CD4-positive, alpha-beta T cell treated with Interleukin-15 for 4 hours (primary cell): ENCODE results near the gene AQR.

Experiments used
- DNase-seq: peaks from one replicate; pipeline ENCODE4 v3.0.0-alpha.2; 2020; ENCODE audit warnings: low spot score

Gene AQR

GRCh38 chr15:34869110-34869509 is 100.4 kb downstream of the AQR start:
- no peak for DNase-seq

- no peak for DNase-seq
These were observed 104.0 kb downstream of the AQR start for GRCh38 chr15:34865531-34865930.

- no peak for DNase-seq
These were observed 108.3 kb downstream of the AQR start for GRCh38 chr15:34861214-34861613.

DNA sequence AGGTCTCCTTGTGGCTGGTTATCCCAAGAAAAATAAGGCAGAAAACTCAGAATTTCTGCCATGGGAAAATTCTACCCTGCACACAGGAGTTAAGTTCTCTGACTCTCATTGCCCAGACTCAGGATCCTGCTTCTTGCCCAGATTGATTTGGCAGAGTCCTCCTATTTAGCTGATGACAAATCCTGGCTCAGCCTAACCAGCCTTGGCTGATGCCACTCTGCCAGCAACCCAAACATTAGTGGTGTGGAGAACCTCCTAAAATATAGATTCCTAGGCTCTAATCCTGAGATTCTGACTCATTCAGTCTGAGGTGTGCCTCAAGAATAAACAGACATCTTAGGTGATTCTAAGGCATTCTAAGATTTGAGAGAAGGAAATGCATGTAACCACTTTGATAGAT is 113.6 kb downstream of the AQR start:
- no peak for DNase-seq

GRCh38 chr15:34855413-34855812 is 114.1 kb downstream of the AQR start:
- no peak for DNase-seq

DNA sequence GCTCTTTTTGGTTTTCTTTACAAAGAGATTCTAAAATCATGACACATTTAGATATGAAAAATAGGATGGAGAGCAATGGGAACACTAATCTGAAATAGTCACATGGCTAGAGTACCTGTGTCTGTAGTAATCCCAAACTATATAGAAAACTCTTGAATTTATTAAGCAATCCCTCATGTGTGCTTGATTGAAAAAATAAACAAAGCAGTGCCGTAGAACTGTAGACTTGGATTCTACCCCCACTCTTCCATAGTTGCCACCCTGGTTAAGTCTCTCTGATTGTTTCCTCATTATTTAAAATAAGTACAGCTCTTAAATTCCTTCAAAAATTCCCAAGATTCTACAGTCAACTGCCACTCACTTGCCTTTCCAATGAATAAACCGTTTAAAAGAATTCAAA is 115.3 kb downstream of the AQR start:
- no peak for DNase-seq

- DNase-seq = no peak
These were observed 116.4 kb downstream of the AQR start for GRCh38 chr15:34853001-34853758.

DNA sequence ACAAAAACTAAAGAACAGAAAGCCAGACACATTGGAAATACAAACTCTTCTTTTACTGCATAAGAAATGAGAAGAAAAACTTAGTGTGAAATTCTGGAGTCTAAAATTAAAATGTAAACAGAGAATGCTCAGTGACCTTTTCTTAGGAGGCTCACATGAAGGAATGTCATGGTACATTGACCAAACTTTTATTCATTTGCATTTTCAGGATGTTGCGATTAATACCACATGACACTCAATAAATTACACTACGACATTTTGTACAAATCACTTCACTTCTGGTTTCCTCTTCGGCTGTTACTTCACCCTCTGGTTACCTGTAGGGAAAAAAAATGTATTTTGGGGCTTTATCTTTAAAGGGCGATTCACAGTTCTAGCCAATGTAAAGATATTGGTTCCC is 117.8 kb downstream of the AQR start:
- no peak for DNase-seq

GRCh38 chr15:34851007-34851406 is 118.5 kb downstream of the AQR start:
- DNase-seq = no peak

DNA sequence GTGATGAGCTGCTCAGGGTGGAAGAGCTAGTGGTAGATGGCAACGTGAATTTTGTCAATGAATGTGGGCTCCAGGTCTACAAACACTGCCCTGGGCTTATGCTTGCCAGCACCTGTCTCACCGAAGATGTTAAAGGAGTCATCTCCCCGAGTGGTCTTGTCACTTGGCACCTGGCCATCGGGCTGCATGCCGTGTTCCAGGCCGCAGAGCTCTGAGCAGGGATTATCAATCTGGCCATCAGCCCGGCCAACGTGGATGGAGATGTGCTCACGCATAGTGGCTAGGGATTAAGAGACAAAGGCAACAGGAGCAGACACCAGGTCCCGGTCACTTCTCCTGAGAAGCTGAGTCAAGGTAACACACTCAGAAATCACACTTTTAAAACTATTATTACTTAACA is 119.4 kb downstream of the AQR start:
- no peak for DNase-seq

GRCh38 chr15:34849364-34849959 is 120.1 kb downstream of the AQR start:
- DNase-seq = no peak

DNA sequence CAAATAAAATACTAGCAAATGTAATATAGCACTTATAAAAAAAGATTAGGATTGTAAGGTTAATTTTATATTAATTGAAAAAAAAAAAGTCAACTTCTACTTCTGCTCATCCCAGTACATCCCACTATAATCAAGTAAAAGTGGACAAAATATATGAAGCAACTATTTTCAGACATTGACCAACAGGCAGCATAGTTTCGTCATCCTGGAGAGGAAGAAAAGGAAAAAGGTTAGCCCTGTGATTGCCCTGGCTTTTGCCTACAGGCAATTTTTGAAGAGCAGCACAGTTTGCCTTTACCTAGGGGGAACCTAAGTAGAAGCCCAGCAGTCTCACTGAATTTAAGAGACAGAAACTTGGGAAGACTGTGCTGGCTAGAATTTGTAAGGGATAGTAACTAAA is 121.9 kb downstream of the AQR start:
- DNase-seq = no peak

DNA sequence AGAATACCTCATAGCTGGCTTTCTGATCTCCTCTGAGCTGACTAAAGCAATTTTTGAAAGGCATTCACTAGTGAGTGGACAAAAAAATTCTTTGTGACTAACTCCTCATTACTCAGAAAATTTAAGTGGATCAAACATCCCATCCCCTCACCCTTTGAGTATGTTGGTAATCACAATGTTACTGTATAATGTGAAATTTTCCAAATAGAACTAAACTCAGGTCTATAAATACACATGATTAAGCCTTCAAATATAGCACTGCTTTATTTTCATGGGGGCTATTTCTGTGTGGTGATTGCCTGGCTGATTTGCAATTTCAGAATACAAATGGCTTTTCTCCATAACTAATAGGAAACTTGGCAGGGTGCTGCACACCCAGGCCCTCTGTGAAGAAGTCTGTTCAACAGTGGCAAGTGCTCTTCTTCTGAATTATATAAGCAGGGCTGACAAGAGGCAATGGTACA is 128.2 kb downstream of the AQR start:
- no peak for DNase-seq

DNA sequence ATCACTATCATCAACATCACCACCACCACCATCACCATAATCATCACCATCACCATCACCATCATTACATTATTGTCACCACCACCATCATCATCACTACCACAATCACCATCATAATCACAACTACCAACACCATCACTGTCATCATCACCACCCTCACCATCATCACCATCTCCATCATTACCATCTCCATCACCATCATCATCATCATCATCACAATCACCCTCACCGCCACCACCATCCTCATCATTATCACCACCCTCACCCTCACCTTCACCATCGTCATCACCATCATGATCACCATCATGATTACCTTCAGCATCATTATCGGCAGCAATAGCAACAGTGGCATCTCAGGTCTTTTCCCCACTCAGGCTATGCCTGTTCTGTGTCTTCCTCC is 131.3 kb downstream of the AQR start:
- DNase-seq = no peak

- no peak for DNase-seq
These were observed 132.1 kb downstream of the AQR start for GRCh38 chr15:34837246-34838016.

DNA sequence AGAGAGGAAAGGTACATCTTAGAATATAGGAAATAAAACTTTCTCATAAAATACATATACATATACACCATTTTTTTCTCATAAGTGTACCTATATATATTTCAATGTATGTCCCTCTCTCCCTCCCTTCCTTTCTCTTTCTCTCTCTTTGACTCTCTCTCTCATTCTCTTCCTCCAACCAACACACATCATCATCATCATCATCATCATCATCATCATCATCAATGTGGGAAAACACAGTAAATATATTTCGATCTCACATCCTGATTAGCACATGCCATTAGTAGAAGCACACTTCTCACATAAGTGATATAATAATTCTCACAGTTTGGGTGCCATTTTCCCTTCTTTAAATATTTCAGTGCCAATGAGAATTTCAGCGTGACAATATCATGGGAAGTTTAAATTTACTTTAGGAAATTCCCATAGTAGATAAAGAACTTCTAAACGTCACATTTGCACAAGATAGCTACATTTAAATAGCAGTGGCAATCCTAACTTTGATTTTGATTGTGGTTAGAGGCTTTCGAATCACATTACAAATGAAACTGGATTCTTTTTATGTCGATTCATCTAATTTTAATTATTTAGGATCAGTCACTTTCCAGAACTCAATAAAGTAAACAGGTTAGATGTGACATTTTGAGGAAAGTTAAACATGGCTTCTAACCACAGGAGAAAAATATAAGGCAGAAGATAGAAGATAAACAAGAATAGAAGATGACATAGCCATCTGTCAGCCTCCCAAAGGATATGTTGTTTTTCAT is 141.2 kb downstream of the AQR start:
- DNase-seq = no peak

DNA sequence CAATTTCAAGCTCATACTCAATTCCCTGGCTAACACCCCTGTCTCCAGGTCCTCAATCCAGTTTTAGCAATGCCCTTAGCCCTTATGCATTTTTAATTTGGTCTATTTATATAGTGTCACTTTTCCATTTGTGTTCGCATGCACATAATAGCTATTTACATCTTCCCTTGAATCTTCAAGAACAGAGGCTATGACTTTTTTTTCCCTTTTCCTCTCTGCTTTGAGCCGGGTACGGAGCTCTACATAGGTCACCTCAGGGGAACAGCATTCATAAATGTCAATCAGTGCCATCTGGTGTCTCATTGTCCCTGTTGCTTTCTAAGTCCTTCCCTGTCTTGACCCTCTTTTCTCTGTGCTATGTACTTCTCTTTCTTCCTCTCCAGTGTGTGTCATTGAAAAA is 147.7 kb downstream of the AQR start:
- DNase-seq = no peak

DNA sequence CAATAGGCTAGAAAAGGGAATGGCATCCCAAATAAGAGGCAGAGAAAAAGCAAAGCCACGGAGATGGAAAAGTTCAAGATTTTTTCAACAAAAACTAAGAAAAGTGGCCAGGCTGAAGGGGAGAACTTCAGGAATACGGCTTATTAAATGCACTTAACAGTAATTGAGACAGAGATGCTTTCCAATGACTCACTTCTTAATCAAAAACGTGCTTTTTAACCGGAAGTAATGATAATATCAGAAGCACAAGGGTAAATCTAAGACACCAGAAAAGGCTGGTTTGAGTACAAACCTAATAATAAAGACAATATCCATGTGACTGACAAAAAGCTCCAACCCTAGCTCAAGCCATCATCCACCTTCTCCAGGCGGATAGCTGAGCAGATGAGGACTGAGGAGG is 149.4 kb downstream of the AQR start:
- no peak for DNase-seq

DNA sequence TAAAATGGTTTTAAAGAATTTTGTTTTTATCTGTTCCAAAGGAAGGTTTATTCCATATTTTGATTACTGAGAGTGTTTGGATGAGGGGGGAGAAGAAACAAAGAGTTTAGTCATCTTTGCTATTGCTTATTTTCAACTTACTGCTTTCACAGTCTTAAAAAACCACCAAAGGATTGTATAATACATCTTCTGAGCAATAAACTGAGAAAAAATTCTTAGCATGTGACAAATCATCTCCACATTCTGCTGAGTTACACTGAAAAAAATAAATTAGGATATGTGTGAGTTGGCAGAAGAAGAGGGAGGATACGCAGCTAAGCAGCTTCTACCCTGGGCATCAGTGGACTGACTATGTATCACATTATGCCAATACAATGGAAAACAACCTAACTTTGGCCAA is 151.0 kb downstream of the AQR start:
- DNase-seq = no peak

DNA sequence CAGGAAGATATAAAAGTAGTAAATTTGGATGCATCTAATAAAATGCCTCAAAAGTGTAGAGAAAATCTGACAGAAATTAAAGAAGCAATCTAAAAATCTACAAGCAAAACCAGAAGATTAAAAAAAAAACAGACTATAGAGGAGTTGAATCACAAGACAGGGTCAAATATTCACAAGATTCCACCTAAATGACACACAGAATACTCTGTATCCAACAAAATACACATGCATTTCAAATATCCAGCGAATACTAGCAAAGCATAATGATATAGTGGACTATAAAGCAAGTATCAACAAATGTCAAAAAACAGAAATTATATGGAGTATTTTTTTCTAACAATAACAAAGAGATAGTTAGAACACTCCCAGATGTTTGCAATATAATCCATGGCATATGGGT is 153.7 kb downstream of the AQR start:
- DNase-seq = no peak

DNA sequence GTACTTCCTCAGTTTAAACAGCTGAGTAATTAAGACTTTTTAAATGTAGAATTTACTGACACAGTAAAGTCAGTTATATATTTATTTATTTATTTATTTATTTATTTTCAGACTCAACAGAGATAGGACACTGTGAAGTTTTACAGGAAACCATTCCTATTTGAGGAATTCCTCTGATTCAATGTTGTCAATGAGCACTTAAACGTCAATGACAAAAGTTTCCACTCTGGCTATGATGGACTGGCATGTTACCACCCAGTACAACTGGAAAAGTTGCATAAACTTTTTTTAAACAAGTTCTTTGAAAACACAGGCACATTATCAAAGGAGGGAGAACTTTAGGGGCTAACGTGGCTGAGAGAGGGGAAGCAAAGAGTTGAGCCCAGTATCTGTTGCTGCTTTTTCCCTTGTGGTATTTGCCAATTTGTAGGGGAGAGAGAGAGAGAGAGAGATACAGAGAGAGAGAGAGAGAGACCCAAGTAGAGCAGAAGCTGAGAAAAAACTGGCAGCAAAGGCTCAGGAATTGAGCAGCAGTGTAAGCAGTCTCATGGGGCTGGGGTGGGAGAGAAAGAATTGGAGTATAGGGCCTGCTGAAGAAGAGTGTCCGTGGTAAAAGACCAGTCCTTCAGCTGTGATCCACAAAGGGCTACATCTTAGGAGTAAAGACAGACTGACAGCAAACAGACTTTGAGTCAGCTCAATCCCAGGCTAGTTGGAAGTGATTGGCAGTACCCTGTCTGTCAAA is 155.9 kb downstream of the AQR start:
- no peak for DNase-seq
